Activated CD4-positive, CD25-positive, alpha-beta regulatory T cell (primary cell): ENCODE measurements around the gene PNPT1.
"Not testable (repeated sequence)": the region's sequence is repeated elsewhere in the genome, so short reads cannot be mapped to it uniquely, and the experiment has no call there.

Source experiments
- DNase-seq, 4 experiments: peaks; one replicate each; lab custom pipeline; 2025; lab: John Stamatoyannopoulos, UW

The PNPT1 gene

GRCh38 chr2:55693181-55694125, at the start of gene PNPT1:
Gene PNPT1 (minus strand): TSS chr2:55693844. CDS start chr2:55693823, 21 bp downstream.
- DNase-seq, result peak; percentile 82 to 87 (median 86)

- no peak for DNase-seq
Observed at GRCh38 chr2:55742996-55743395, 49.4 kb upstream of the PNPT1 start.

DNA sequence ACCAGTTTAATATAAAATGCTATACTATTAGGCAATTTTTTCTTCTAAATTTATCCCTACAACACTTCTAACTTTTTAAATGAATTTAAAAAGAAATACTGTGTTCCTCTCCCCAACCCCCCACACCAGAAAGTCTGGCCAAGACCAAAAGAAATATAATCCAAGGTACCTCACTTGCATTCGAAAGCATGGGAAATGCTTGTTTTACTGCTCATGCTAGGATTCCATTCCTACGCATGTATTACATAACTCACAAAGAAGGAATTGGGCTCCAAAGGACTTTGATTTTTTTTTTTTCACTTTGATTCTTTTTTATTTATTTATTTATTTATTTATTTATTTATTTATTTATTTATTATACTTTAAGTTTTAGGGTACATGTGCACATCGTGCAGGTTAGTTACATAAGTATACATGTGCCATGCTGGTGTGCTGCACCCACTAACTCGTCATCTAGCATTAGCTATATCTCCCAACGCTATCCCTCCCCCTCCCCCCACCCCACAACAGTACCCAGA, 42.4 kb upstream of the PNPT1 start:
- DNase-seq, result not testable (repeated sequence)

- DNase-seq, result no peak
Observed at GRCh38 chr2:55734726-55735125, 41.1 kb upstream of the PNPT1 start.

GRCh38 chr2:55733335-55733734, 39.7 kb upstream of the PNPT1 start:
- no peak for DNase-seq

DNA sequence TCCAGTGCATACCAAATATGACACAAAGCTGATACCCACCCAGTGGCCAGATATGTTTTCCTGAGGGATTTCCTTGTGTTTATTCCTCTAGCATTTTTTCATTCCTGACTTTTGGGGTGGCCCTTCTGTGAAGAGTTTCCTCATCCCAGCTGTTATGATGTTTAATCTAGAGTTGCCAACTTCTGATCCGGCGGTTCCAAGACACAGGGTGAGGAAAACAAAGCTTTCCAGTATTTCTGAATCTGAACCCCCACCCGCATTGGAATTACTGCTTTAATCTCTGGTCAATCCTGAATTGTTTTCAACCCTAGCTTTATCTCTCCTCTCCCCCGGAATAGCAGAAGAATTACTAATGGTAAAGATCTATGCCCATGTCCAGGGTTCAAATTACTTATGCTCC, 39.2 kb upstream of the PNPT1 start:
- no peak for DNase-seq

DNA sequence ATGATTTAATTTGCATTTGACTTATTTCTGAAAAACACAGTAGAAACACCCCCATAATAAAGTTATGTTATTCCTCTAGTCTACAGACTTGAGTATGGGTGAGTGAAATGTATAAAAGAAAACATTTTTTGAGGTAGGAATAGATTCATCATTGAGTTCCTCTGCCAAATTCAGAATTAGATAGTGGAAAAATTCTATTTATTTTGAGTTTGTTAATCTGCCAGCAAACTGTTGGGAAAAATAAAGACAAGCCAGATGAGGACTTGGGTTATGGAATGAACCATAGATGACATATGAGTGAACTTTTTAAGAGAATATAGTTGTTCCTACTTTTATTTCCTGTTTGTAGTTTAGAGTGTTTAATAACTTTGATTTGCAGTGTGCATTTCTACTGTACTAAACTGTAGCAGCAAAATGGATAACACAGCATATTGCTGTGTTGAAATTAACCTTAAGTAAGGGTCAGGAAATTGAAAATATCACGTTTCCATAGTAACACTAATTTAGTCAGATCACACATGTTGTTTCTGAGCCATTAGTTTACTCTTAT, 35.6 kb upstream of the PNPT1 start:
- no peak for DNase-seq

- DNase-seq, result no peak
Observed at GRCh38 chr2:55721596-55722215, 28.1 kb upstream of the PNPT1 start.

DNA sequence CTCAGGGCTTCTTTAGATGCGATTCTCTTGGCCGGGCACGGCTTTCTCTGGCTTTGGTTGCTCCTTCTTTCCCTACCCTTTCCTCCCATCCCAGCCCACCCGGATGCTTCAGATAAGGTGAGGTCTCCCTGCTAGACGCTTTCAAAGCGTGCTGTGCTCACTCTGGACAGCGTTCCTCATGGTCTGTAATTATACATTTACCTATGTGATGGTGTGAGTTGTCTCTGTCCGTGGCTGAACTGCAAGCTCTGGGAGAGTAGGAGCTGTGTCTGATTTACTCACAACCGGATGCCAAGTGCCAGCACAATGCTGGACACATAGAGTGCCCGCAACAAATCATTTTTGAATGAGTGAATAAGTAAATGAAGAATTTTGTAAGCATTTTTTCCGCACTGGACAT, 26.8 kb upstream of the PNPT1 start:
- no peak for DNase-seq

- DNase-seq, result no peak
Observed at GRCh38 chr2:55719852-55720251, 26.2 kb upstream of the PNPT1 start.

- DNase-seq, result peak in 1 of 4 experiments; percentile 11
Observed at GRCh38 chr2:55718165-55719008, 24.7 kb upstream of the PNPT1 start.

GRCh38 chr2:55715626-55716025, 22.0 kb upstream of the PNPT1 start:
- DNase-seq, result no peak

DNA sequence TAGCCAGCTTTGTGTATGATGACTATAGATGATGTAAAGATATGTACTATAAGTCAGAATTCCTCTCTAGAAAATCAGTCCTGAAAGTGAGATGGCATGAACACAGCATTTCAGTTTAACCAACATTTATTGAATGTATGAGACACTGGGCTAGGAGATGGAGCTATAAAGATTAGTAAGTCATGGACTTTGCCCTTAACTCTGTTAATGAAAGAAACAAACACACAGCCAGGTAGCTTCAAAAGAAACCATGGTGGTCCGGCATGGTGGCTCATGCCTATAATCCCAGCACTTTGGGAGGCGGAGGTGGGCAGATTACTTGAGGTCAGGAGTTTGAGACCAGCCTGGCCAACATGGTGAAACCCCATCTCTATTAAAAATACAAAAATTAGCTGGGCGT, 21.5 kb upstream of the PNPT1 start:
- not testable (repeated sequence) for DNase-seq

DNA sequence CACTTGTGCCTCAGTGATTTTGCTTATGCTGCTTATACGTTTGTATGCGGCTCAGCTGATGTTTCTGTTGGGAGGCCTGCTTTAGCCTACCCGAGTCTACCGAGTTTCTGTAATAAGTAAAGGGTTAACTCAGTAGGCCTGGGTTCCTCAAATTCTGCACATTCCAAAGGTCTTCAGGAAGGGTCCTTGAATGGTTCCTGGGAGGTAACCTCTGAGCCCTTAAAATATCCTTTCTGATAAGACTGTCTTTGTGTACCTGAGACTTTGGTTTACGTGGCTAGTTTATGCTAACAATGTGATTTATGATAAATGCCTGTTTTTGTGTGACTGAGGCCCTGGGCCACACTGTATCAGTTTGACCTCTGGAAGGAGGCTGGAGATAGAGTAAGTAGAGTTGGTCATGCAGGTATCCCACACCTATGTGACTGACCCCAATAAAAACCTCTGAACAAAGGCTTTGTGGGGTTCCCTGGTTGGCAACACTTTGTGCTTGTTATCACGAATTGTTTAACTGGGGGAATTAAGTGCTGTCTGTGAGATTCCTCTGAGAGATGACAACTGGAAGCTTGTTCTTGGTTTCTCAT, 18.9 kb upstream of the PNPT1 start:
- no peak for DNase-seq

GRCh38 chr2:55710025-55710424, 16.4 kb upstream of the PNPT1 start:
- DNase-seq, result no peak

DNA sequence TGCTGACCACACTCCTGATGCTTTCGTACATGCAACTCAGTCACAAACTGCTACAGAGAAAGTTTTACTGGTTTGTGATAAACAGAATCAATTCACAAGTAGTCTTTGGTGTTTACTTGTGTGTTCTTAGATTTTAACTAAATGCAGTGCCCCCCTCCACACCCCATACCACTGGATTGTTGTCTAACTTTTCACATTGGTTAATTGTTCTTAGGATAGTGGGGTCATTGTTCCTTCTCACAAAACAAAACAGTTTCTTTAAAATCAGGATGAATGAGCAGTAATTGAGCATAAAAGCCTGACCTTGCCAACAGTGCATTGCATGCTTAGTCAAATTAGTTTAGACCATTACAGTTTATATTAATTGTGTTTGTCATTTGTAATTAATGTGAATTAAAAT, 14.1 kb upstream of the PNPT1 start:
- no peak for DNase-seq

GRCh38 chr2:55706258-55706657, 12.6 kb upstream of the PNPT1 start:
- not testable (repeated sequence) for DNase-seq

DNA sequence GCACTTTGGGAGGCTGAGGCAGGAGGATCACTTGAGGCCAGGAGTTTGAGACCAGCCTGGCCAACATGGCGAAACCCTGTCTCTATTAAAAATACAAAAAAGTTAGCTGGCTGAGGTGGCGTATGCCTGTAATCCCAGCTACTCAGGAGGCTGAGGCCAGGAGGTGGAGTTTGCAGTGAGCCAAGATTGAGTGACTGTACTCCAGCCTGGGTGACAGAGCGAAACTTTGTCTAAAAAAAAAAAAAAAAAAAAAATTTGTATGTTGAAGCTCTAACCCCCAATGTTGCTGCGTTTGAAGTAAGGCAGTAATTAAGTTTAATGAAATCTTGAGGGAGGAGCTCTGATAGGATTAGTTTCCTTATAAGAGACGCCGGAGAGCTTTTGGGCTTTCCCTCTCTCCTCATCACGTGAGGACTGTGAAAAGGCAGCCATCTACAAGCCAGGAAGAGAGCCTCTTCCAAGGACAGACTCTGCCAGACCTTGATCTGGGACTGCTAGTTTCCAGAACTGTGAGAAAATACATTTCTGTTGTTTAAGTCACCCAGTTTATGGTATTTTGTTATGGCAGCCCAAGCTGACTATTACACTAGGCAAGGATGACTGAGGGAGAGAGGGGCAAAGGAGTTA, 11.5 kb upstream of the PNPT1 start:
- DNase-seq, result no peak

- no peak for DNase-seq
Observed at GRCh38 chr2:55703350-55703749, 9.7 kb upstream of the PNPT1 start.

GRCh38 chr2:55692740-55693139, 904 bp downstream of the PNPT1 start:
- not testable (repeated sequence) for DNase-seq

GRCh38 chr2:55672630-55673029, 21.0 kb downstream of the PNPT1 start:
- no peak for DNase-seq
